Measurements from ENCODE around the gene FBXO10.

The FBXO10 gene

DNA sequence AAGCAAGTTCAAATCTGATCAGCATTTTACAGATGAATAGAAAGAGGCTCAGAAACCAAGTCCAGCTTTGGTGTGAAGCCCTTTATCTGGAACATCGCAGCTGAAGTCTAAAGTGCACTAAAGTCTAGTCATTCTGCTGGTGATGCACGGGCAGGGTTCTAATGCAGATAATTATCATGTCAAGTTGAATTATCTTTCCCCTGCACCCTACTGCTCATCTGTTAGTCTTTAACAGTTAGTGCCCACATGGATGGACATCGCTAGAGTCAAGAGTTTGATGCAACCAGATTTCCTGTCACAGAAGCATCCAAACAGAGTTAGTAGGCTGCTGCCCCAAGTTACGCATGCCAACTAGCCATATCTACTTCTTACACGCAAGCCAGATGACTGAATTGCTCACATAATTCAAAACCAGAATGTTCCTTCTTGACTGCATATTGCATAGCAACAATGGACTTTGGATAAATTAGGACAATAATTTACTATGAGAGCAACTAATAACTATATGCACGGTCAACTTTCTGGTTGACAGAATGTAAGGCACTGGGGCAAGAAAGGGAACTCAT is 17.8 kb upstream of the FBXO10 start:
- DNase-seq (ENCODE audit: low read depth in 2 of 2), result no peak

DNA sequence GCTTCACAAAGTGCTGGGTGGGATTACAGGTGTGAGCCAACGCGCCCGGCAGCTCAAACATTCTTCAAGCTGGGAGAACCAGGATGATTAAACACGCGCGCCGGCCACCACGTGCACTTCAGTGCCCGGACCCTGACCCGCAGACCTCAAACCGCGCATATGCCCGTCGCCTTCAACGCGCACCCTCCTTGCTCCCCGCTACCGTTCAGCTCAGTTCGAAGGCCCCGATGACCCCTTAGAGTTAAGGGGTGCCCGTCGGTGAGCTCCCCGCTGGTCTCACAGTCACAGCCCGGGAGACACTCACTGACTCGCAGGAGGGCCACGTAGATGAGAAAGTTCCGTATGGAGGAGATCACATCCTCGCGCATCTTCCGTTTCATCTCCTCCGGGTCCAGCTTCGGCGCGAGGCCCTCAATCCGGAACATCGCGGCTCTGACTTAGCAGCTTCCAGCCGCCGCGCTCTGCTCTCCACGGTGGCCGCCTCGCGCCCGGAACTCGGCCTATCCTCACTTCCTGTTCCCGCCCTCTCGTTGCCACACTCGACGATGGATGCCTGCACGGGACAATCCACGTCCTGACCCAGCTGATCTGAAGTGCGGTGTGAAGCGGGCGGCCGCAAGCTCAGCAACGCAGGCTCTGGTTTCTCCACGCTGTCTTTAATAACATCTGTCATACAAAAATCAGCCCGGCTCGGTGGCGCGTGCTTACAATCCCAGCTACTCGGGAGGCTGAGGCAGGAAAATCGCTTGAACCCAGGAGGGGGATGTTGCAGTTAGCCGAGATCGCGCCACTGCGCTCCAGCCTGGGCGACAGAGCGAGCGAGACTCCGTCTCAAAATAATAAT is 16.1 kb upstream of the FBXO10 start, which contains the start of gene TOMM5:
Gene TOMM5, minus strand, starts transcription at position 490 of the 844 bp plus-strand sequence. Its CDS starts 65 bp downstream, at position 425.
- DNase-seq (ENCODE audit: low read depth in 2 of 2), result peak; percentile 86 to 87

DNA sequence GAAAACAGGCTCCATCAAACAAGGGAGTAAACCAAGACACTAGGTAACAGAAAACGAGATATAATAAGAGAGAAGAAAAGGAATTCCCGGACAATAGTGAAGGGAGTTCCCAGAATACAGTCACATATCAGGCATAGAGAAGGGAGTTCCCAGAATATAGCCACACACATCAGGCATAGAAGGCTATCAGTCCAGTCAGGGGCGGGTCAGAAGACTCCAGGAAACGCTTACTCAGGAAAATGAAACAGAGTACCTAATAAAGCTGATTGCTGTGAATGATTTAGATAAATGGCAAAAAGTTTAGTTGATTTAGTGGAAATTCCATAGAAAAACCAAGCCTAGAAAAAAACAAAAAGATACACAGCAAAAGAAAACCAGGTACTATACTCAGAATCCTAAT is 11.3 kb upstream of the FBXO10 start:
- DNase-seq (ENCODE audit: low read depth in 2 of 2), result no peak

DNA sequence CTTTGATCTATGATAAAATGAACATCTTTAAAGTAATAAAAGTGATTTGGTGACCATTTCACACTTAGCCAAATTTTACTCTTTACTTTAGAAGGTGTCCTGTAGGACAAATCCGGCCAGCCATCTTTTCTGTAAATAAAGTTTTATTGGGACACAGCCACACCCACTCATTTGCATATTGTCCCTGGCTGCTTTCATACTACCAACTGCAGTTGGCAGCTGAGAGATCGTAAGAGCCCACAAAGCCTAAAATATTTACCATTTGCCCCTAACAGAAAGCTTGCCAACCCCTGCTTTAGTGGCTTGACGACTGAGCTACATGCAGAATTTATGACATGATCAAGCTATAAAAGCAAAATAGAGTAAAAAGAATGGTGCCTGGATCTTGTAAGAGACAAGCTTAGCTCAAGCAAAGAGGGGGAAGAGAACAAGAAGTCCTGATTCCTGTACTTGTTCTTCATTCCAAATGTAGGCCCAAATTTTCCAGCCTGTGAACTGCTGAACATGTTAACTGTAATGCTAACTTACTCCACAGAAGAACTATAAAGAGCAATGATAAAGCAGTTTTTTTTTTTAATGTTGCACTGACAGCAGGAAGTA is 7.4 kb upstream of the FBXO10 start:
- DNase-seq (ENCODE audit: low read depth in 2 of 2), result no peak

DNA sequence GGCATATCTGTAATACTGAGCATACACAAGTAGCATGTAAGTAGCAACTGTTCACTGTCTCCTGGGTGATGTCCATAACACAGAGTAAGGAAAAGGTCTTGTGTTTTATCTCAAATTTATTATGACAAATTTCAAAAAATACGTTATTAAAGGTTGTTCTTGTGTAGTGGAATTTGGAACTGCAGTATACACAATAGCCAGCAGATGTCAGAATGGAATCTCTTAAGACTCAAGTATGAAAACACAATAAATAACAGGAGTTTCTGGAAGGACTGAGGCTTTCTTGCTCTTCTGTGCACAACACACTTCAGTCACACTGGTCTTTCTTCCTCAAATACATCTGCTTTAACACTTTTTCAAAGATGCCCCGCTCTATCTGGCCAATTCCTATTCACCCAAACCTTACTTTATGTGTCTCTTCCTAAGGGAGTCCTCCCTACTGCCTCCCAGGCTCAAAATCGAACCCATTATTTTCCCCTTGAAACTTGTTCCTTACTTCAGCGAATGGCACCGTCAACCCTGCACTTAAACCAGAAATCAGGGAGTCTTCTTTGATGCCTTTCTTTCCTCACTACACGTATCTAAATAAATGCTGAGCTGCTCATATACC is 6.5 kb upstream of the FBXO10 start:
- no peak for DNase-seq (ENCODE audit: low read depth in 2 of 2)

DNA sequence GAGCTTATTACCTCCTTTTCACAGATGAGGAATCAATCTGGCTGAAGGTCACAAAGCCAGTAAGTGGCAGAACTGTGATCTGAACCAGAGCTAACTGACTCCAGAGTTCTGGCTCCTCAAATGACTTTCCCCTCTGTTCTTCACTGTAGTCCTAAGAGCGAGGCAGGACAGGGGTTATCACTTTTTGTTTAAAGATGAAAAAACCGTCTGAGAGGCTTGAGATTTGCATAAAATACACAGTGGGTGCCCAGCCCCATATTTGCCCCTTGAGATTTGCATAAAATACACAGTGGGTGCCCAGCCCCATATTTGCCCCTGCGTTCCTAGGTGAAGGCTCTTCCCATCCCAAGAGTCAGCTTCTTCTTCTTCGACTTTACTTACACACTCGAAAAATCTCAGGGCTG is 667 bp downstream of the FBXO10 start:
- DNase-seq (ENCODE audit: low read depth in 2 of 2), result no peak

DNA sequence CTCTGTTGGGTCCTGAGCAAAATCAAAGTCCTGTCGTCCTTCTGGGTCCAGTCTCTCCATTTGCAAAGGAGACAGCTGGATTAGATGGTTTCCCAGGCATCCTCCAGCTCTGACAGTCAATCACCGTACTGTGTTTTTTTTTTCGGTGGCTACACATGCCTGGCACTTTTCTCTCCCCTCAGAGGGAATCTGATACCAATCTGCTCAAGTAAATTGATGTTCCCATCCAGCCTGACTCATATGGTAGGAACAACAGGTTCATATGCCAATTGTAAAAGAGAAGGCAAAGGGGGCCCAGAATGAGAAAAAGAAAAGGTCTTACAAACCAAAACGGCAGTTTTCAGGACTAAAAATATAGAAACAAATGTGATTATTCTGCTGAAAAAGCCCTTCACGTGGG is 1.2 kb downstream of the FBXO10 start:
- no peak for DNase-seq (ENCODE audit: low read depth in 2 of 2)

DNA sequence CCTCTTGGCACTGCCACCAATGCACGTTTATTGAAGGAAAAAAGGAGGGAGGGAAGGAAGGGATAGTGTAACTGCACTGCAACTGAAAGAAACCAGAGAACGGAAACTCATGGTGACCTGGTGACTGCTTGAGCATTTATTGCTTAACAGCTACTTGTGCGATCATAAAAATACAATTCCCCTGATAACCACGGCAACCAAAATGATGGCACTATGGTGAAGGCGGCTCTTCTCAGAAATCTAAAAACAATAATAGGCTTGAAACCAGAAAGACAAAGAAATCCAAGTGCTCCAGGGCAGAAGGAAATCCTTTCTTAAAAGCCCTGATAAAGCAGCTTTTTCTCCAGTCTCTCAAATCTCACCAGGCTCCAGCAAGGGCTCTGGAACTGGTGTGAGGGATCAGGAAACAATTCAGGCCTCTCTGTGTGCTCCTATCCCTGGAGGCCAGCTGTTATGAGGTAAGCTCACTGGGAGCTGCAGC is 1.9 kb downstream of the FBXO10 start:
- DNase-seq (ENCODE audit: low read depth in 2 of 2), result no peak

DNA sequence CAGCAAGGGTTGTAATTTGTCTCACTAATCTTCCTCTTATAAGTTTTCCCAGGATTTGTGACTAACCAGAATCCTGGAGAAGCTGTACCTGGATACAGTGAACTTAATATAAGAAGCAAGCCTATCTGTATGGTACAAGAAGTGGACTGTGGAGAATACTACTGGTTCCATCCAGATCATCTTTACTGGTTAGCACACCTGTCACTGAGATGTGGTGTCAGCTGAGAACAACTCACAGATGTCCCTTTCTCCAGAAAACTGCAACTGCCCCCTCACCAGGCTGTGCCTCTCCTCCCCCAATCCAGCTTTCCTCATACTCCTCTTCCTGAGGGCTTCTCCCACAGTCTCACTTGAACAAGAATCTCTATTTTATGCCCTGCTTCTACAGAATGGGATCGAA is 4.9 kb downstream of the FBXO10 start:
- no peak for DNase-seq (ENCODE audit: low read depth in 2 of 2)

DNA sequence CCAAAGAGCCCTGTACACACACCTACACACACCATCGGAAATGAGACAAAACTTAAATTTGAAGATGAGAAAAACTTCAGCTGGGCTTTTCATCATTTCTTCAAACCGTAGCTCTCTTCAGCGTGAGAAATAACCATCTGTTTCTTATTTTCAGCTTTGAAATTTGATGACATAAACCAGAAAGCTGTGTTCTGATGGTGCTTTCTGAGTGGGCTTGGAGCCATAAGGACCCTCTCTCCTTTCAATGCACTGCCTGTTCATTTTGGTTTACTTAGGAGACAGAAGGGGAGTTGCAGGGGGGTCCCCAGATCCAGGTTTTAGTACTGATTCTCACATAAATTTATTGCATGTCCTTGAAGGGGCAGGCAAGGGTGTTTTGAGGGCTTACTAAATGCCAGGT is 9.5 kb downstream of the FBXO10 start:
- DNase-seq (ENCODE audit: low read depth in 2 of 2), result no peak

DNA sequence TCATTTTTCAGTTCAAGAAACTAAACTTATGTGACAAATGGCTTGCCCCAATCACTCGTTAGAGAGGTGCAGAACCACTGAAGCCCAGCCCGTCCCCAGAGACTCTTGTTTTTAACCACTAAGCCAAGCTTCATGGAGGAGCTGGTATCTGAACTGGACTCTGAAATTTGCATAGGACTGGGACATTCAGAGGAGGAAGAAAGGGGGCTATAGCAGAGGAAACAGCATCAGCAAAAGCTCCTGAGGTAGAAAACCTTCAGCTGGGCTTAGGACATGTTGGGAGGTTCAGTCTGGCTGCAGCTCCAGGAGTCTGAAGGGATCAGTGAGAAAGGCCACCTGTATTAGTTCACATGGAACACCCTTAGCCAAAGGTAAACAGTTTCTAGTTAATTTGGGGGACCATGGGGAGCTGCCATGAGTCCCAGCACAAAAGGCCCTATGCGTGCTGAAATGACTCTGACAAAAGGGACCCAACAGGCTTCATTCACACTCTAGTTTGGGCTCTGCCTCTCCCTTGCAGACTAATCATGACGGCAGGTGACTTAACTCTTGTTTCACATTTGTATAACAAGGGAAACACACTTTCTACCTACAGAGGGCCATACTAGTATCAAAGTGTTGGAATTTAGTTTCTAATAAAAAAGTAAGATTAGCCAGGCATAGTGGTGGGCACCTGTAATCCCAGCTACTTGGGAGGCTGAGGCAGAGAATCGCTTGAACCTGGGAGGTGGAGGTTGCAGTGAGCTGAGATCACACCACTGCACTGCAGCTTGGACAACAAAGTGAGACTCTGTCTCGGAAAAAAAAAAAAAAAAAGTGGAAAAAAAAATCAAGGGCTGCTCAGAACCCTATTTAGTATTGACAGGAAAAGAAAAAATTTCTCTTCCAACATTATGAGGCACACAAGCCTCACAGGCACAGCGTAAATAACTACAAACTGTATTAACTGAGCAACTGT is 10.2 kb downstream of the FBXO10 start:
- DNase-seq (ENCODE audit: low read depth in 2 of 2), result no peak

DNA sequence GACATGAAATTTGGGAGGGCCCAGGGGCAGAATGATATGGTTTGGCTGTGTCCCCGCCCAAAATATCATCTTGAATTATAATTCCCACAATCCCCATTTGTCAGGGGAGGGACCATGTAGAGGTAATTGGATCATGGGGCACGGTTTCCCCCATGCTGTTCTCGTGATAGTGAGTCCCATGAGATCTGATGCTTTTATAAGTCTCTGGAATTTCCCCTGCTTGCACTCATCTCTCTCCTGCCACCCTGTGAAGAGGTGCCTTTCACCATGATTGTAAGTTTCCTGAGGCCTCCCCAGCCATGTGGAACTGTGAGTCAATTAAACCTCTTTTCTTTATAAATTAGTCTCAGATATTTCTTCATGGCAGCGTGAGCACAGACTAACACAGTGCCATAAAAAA is 11.3 kb downstream of the FBXO10 start:
- DNase-seq (ENCODE audit: low read depth in 2 of 2), result no peak

DNA sequence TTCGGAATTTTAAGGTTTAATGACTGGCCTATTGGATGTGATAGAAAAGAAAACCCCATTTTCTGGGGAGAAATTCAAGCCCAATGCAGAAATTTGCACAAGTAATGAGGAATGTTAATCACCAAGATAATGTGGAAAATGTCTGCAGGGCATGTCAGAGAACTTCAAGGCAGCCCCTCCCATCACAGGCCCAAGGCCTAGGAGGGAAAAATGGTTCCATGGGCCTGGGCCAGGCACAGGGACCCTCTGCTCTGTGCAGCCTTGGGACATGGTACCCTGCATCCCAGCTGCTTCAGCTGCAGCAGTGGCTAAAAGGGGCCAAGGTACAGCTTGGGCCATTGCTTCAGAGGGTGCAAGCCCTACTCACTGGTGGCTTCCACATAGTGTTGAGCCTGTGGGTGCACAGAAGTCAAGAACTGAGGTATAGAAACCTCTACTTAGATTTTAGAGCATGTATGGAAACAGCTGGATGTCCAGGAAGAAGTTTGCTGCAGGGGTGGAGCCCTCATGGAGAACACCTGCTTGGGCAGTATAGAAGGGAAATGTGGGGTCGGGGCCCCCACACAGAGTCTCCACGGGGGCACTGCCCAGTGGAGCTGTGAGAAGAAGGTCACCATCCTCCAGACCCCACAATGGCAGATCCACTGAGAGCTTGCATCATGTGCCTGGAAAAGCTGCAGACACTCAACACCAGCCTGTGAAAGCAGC is 12.2 kb downstream of the FBXO10 start:
- no peak for DNase-seq (ENCODE audit: low read depth in 2 of 2)

DNA sequence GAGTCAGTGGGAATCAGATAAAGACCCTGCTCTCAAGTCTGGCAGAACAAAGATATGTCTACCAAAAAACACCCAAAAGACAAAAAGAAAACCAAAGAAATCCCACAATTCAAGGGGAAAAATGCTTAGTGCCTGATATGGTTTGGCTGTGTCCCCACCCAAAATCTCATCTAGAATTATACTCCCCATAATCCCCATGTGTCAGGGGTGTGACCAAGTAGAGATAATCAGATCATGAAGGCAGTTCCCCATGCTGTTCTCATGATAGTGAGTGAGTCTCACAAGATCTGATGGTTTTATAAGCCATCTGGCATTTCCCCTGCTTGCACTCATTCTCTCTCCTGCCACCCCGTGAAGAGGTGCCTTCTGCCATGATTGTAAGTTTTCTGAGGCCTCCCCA is 13.4 kb downstream of the FBXO10 start:
- no peak for DNase-seq (ENCODE audit: low read depth in 2 of 2)

DNA sequence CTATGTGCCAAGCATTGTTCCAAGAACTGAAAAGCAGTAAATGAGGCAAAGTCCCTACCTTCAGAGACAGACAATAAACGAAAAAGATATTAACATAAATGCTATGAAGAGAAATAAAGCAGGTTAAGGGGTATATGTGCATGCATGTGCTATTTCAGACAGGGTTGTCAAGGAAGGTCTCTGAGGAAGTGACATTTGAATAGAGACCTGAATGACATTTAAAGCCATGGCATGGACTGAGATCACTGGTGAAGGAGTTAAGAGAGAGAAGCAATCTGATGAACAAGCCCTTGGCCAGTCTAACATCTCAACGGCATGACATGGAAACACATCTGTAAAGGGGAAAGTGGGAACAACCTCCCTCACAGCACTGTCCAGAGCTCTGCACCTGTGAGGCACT is 14.5 kb downstream of the FBXO10 start:
- no peak for DNase-seq (ENCODE audit: low read depth in 2 of 2)

DNA sequence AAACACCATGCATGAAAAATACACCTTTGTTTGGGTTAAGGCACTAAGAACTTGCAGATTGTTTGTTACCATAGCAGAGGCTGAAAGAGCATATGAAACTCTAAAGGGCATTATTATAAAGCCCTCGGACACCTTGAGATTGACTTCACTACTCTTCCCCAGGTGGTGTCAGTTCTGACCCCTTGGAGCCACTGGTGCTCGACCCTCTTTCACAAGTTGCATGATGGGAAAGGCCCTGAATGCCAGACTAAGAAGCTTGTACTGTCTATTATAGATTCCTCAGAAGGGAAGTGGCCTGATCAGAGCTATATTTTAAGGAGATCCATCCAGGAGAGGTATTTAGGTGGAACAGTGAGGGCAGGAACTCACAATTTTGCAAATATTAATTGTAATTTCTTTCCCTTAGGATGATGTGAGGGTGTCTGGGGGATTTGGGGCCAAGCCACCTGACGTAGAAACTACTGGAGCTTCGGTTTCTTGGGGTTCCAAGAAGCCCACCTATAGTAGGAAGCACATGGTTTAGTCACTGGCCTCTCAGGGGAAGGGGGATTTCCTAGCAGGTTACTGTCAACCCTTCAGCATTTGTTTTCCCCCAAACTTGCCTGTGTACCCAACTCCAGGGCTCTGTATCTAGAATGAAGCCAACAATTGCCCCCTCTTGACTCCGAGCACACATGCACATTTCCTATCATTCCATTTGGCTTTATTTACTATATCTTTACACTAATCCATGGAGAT is 16.2 kb downstream of the FBXO10 start:
- no peak for DNase-seq (ENCODE audit: low read depth in 2 of 2)

DNA sequence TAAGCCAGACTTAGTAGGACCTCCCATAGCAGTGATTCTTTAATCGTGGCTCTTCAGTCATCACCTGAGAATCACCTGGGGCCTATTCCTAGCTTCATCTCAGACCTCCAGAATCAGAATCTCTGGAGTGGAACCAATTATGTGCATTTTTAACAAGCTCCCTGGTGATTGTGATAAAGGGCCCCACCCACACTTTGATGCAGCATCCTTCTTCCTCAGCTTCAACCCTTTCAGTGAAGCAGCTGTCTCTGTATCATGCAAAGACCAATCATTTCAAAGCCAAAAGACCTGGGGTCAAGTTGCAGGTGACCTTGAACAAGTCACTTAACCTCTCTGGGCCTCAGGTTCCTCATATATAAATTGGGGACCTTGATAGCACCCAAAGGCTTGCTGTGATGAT is 17.1 kb downstream of the FBXO10 start:
- no peak for DNase-seq (ENCODE audit: low read depth in 2 of 2)

DNA sequence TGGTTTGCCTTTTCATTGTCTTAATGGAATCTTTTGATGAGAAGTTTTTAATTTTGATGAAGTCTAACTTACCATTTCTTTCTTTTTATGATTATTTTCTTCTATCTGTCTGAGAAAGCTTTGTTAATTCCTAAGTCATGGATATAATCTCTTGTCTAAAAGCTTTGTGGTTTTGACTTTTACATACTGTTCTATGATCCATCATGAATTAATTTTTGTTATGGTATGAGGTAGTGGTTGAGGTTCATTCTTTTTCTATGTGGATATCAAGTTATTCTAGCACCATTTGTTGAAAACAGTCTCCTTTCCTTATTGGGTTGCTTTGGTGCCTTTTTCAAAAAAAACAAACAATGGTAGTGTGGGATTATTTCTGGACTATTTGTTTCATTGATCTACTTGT is 20.4 kb downstream of the FBXO10 start:
- no peak for DNase-seq (ENCODE audit: low read depth in 2 of 2)

DNA sequence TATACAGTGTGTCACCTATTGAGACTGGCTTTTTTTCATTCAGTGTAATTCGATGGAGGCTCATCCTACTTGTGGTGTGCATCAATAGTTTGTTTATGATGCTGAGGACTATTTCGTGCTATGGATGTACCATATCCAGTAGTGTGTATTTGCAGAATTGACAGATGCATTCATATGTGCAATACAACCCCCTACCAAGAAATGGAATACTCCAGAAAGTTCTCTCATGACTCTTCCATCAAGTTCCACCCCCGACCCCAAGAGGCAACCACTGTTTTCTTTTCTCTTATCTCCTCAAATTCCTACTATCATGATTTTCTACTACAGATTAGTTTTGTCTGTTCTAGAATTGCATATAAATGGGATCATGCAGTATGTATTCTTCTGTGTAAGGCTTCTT is 21.9 kb downstream of the FBXO10 start:
- no peak for DNase-seq (ENCODE audit: low read depth in 2 of 2)

DNA sequence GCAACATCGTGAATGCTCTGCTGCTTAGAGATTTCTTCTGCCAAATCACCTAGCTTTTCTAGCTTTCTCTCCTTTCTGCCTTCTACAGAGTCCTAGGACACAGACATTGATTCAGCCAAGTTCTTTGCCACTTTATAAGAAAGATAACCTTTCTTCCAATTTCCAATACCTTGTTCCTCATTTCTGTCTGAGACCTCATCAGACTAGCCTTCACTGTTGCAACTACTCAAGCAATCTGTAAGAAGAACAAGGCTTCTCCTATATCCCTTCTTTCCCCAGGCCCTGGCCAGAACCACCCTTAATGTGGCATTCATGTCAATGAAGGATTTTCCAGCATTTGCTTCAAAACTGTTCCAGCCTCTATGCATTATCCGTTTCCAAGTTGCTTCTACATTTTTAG is 24.3 kb downstream of the FBXO10 start:
- DNase-seq (ENCODE audit: low read depth in 2 of 2), result no peak
